Nephron (organoid): ENCODE measurements around the gene RPLP2.

Source experiments
- H3K27ac Mint-ChIP-seq, 3 experiments: 2 replicates each; pipeline ENCODE4 v1.8.0; 2020; ENCODE audit warnings: mixed read lengths in 3 of 3, mild to moderate bottlenecking in 2 of 3, moderate library complexity in 1 of 3
- H3K27me3 Mint-ChIP-seq: 2 replicates; pipeline ENCODE4 v1.8.0; 2021; ENCODE audit warnings: low read depth, mild to moderate bottlenecking, moderate library complexity, mixed read lengths
- H3K36me3 Mint-ChIP-seq: 2 replicates; pipeline ENCODE4 v1.8.0; 2020; ENCODE audit warnings: low read depth, mixed read lengths
- H3K4me1 Mint-ChIP-seq: 2 replicates; pipeline ENCODE4 v1.8.0; 2020; ENCODE audit warnings: mixed read lengths
- H3K4me3 Mint-ChIP-seq, 3 experiments: 2 replicates each; pipeline ENCODE4 v1.8.0; 2020; ENCODE audit warnings: mild to moderate bottlenecking in 3 of 3, mixed read lengths in 3 of 3, moderate library complexity in 2 of 3
- H3K9me3 Mint-ChIP-seq: 2 replicates; pipeline ENCODE4 v1.8.0; 2020; ENCODE audit warnings: mixed read lengths
- TF ChIP-seq, protein P1 (sequence below), 3 experiments: fragments of 200-600 bp; sonication (generic); IDR thresholded peaks; one replicate each; pipeline ENCODE4 v1.5.0; 2021; ENCODE audit warnings: antibody characterized with exemption in 3 of 3; ENCODE audit not compliant: unreplicated experiment in 3 of 3

RPLP2 gene

GRCh38 chr11:766936-767210 lies 42.9 kb upstream of the RPLP2 start:
- TF ChIP-seq, protein P1, sequence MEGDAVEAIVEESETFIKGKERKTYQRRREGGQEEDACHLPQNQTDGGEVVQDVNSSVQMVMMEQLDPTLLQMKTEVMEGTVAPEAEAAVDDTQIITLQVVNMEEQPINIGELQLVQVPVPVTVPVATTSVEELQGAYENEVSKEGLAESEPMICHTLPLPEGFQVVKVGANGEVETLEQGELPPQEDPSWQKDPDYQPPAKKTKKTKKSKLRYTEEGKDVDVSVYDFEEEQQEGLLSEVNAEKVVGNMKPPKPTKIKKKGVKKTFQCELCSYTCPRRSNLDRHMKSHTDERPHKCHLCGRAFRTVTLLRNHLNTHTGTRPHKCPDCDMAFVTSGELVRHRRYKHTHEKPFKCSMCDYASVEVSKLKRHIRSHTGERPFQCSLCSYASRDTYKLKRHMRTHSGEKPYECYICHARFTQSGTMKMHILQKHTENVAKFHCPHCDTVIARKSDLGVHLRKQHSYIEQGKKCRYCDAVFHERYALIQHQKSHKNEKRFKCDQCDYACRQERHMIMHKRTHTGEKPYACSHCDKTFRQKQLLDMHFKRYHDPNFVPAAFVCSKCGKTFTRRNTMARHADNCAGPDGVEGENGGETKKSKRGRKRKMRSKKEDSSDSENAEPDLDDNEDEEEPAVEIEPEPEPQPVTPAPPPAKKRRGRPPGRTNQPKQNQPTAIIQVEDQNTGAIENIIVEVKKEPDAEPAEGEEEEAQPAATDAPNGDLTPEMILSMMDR (IDR thresholded peaks at IDR 0.05; ENCODE audit: unreplicated experiment in 3 of 3) = no peak
- Mint-ChIP-seq H3K27me3 (no peaks in the 10 kb centered on the region), H3K4me3 (no peak overlapping the region), H3K4me1 (no peaks in the 10 kb centered on the region), H3K27ac (no peak overlapping the region), H3K9me3 (no peaks in the 10 kb centered on the region), H3K36me3 (peaks cover 25% of the 10 kb centered on the region)

DNA sequence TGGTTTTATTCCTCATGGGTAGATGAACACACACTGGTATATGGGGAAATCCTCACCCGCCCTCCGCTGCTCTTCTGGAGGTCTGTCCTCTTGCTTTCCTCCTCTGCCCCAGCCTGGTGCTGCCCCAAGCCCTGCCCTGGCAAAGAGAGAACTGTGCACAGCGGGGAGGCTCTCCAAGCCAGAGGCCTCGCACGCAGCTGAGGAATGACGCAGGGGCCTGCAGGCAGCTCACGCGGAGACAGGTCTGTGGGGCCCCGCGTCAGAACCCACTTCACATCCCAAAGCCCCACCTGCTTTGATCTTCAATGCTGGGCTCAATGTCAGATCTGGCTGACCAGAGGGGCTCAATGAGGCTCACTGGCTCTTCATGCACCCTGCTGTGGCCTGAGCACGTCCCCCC lies 42.5 kb upstream of the RPLP2 start:
- Mint-ChIP-seq H3K9me3 (no peaks in the 10 kb centered on the region), H3K4me1 (no peaks in the 10 kb centered on the region)
- TF ChIP-seq, protein P1 (IDR thresholded peaks at IDR 0.05; ENCODE audit: unreplicated experiment in 3 of 3) = no peak

GRCh38 chr11:769887-770641 lies 39.7 kb upstream of the RPLP2 start:
- Mint-ChIP-seq H3K4me3 (no peak overlapping the region), H3K36me3 (peaks cover 16% of the 10 kb centered on the region), H3K4me1 (no peaks in the 10 kb centered on the region), H3K9me3 (no peaks in the 10 kb centered on the region), H3K27me3 (no peaks in the 10 kb centered on the region), H3K27ac (no peak overlapping the region)
- TF ChIP-seq, protein P1 (IDR thresholded peaks at IDR 0.05; ENCODE audit: unreplicated experiment in 3 of 3) = no peak

More for the DNA sequence above, 42.5 kb upstream of the RPLP2 start:
- Mint-ChIP-seq H3K36me3 (peaks cover 23% of the 10 kb centered on the region), H3K4me3 (no peak overlapping the region), H3K27me3 (no peaks in the 10 kb centered on the region), H3K27ac (no peak overlapping the region)

DNA sequence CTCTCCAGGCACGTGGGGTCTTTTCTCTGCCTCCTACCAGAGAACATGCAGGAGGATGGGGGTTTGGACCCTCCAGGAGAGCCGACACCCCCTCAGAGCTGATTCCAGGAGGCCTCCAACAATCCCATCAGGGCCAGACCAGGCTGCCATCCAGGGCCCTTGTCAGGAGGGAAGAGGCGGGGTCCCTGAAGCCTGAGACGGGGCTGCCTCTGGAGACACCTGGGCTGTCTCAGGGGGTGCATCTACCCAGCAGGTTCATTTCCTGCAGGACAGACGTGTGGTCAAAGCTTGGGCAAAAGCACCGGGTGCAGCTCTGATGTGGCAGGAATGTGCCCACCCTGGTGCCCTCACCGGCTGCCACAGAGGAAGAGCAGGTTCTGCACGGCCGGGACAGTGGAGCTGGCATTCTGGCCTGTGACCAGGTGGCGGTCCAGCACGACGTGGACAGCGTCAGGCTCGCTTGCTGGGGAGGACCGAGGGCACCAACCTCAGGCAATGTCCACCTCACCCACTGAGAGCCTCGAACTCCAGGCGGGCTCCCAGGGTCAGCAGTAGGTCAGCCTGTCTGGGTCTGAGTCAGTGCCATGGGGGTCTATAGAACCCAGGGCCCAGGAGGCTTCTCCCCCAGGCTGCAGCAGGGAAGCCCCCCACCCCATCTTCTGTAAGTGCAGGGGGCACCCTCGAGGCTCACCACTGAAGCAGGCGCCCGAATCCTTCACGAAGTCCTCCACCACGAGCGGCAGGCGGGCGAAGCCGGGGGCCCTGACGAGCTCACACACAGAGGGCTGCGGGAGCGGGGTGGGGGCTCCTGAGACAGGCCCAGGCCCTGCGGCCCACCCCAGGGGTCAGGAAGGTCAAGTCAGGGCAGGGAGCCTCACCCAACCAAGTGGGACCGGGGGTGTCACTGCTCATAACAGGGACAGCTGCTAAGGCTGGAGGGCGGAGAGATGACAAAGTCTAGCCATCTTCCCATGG lies 38.8 kb upstream of the RPLP2 start:
- Mint-ChIP-seq H3K27ac (no peak overlapping the region), H3K4me1 (peaks cover 4% of the 10 kb centered on the region), H3K27me3 (no peaks in the 10 kb centered on the region), H3K9me3 (no peaks in the 10 kb centered on the region), H3K36me3 (peaks cover 16% of the 10 kb centered on the region), H3K4me3 (no peak overlapping the region)
- TF ChIP-seq, protein P1 (IDR thresholded peaks at IDR 0.05; ENCODE audit: unreplicated experiment in 3 of 3) = no peak

DNA sequence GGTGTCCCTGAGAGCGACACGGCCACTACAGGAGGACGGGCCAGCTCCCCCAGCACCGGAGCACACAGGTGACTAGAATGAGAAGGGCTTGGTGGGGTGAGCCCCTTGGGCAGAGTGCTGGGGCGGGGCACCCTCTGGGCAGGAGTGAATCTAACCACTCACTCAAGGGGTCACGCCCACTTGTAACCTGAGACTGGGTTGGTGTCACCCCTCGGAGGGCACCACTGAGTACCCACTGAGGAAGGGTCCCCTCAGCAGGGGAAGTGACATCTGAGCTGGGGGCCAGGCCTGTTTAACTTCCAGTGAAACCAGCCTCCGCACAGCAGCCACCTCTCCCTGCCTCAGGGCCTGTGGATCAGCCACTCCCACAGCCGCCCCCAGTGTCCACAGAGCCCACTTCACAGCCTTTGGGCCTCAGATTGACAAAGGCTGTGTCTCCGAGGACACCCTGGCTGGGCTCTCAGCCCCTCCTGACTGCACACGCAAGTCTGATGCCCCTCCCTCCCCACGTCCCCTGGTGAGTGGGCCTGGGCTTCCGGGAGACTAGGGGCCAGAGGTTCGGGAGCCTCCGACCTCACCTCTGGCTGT lies 38.1 kb upstream of the RPLP2 start:
- Mint-ChIP-seq H3K27me3 (no peaks in the 10 kb centered on the region), H3K9me3 (no peaks in the 10 kb centered on the region), H3K4me3 (no peak overlapping the region), H3K36me3 (peaks cover 12% of the 10 kb centered on the region), H3K27ac (no peak overlapping the region), H3K4me1 (peaks cover 4% of the 10 kb centered on the region)
- TF ChIP-seq, protein P1 (IDR thresholded peaks at IDR 0.05; ENCODE audit: unreplicated experiment in 3 of 3) = no peak
